Chondrocyte (in vitro differentiated cells): ENCODE data around the gene MMP24. TPM values are rescaled to one million over a fixed set of nuclear protein-coding genes. Genes with fewer than 3 reads are reported as not detected.
A peak's percentile ranks its signal among the peaks of the same experiment; 100 is the strongest.
"Not testable (repeated sequence)": the region's sequence is repeated elsewhere in the genome, so short reads cannot be mapped to it uniquely, and the experiment has no call there.

Experiments used
- DNase-seq: peaks from one replicate; pipeline ENCODE4 v3.0.0; 2021; ENCODE audit warnings: mixed read lengths, low spot score
- H3K27ac Mint-ChIP-seq: one replicate; pipeline ENCODE4 v1.8.0; 2021; ENCODE audit warnings: mild to moderate bottlenecking, moderate library complexity, mixed read lengths; ENCODE audit not compliant: unreplicated experiment
- H3K27me3 Mint-ChIP-seq: 2 replicates; pipeline ENCODE4 v1.8.0; 2021; ENCODE audit warnings: low read depth, mixed read lengths
- H3K36me3 Mint-ChIP-seq: 2 replicates; pipeline ENCODE4 v1.8.0; 2021; ENCODE audit warnings: low read depth, mixed read lengths
- H3K4me1 Mint-ChIP-seq: 2 replicates; pipeline ENCODE4 v1.8.0; 2021; ENCODE audit warnings: low read depth, mild to moderate bottlenecking, mixed read lengths
- H3K4me3 Mint-ChIP-seq: one replicate; pipeline ENCODE4 v1.8.0; 2021; ENCODE audit warnings: mild to moderate bottlenecking, moderate library complexity, mixed read lengths; ENCODE audit not compliant: unreplicated experiment
- H3K9me3 Mint-ChIP-seq: 2 replicates; pipeline ENCODE4 v1.8.0; 2021; ENCODE audit warnings: low read depth, mixed read lengths
- total RNA-seq: library from RNA; stranded (reverse); gene quantifications from 3 replicates; pipeline ENCODE4 v1.2.1, GENCODE V29; 2021
- TF ChIP-seq, protein P1 (sequence below): fragments of 200-600 bp; sonication (generic); IDR thresholded peaks from 2 replicates; pipeline ENCODE4 v1.5.0; 2021; ENCODE audit warnings: antibody characterized with exemption, mild to moderate bottlenecking, moderate library complexity

MMP24 gene
- total RNA-seq, 1 donor from 2014 or later = 2.4 TPM

DNA sequence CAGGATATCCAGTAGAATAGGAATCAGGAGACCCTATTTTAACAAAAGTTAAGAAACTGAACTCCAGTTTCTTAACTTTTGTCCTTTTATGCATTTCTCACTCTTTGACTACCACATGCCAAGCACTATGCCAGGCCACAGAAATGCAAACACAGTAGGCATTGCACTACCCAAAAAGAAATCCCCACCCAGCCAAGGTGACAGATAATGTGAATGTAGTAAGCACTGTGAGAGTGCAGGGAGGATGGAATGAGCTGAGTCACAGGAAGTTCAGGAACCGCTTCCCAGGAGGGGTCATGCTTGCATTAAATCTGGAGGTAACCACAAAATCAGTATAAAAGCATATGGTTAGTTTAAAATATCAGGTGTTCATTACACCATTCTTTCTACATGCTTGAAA, 85.8 kb downstream of the MMP24 start:
- Mint-ChIP-seq H3K4me1 (peaks cover 66% of the 10 kb centered on the region), H3K36me3 (peaks cover 1% of the 10 kb centered on the region), H3K27ac (peak overlapping the region; percentile 77), H3K9me3 (no peaks in the 10 kb centered on the region), H3K27me3 (no peaks in the 10 kb centered on the region), H3K4me3 (no peak overlapping the region)
- TF ChIP-seq, protein P1, sequence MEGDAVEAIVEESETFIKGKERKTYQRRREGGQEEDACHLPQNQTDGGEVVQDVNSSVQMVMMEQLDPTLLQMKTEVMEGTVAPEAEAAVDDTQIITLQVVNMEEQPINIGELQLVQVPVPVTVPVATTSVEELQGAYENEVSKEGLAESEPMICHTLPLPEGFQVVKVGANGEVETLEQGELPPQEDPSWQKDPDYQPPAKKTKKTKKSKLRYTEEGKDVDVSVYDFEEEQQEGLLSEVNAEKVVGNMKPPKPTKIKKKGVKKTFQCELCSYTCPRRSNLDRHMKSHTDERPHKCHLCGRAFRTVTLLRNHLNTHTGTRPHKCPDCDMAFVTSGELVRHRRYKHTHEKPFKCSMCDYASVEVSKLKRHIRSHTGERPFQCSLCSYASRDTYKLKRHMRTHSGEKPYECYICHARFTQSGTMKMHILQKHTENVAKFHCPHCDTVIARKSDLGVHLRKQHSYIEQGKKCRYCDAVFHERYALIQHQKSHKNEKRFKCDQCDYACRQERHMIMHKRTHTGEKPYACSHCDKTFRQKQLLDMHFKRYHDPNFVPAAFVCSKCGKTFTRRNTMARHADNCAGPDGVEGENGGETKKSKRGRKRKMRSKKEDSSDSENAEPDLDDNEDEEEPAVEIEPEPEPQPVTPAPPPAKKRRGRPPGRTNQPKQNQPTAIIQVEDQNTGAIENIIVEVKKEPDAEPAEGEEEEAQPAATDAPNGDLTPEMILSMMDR = peak; percentile 17
- DNase-seq = no peak

DNA sequence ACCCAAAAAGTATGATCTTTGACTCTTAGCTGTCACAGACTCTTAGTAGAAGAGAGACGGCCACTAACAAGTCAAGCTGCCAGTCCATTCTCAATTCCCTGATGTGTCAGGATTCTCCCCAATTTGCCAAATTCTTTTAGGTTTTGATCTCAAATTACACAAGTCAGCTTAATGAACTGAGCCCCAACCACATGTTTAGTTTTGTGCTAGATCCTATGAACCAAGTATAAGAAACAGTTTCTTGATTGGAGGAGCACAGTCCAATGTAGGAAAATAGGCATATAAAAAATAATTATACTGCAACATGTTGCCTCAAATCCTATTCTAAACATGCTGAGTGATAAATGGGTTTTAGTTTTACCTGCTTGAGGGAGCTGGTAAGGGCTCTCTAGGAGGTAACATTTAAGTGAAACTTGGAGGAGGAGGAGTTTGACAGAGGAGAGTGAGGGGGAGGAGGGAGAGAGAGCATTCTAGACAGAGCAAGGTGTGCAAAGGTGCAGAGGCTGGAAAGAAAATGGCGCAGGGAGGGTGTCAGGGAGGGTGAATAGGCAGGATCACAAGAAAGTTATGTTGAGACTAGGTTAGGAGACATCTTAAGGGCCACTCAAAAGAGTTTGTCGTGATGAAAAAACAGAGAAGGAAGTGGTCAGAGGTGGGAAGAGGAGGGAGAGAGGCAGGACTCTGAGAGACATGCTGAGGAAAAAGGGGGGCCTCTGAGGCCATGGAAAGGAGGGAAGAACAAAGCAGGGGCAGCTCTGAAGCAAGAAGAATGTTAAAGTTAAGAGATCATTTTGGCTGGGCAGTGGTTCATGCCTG, 88.5 kb downstream of the MMP24 start:
- H3K27ac Mint-ChIP-seq = no peak overlapping the region
- H3K36me3 Mint-ChIP-seq = peaks cover 1% of the 10 kb centered on the region
- TF ChIP-seq, protein P1 = no peak
- H3K4me1 Mint-ChIP-seq = peaks cover 69% of the 10 kb centered on the region
- no peak for DNase-seq
- no peaks in the 10 kb centered on the region for H3K9me3 Mint-ChIP-seq
- no peak overlapping the region for H3K4me3 Mint-ChIP-seq
- no peaks in the 10 kb centered on the region for H3K27me3 Mint-ChIP-seq

DNA sequence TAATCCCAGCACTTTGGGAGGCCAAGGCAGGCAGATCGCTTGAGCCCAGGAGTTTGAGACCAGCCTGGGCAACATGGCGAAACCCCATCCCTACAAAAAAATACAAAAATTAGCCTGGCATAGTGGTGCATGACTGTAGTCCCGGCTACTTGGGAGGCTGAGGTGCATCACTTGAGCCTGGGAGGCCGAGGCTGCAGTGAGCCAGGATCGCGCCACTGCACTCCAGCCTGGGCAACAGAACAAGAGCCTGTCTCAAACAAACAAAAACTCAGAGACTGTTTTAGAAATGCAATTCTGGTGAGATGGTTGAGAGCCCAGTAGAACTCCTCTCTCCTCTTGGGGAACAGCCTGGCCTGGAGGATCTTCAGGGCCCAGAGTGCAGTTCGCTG, 89.1 kb downstream of the MMP24 start:
- H3K9me3 Mint-ChIP-seq, H3K4me3 Mint-ChIP-seq, DNase-seq, H3K36me3 Mint-ChIP-seq, H3K27me3 Mint-ChIP-seq: not testable (repeated sequence)
- Mint-ChIP-seq H3K4me1 (peaks cover 73% of the 10 kb centered on the region), H3K27ac (peak overlapping the region; percentile 18)

DNA sequence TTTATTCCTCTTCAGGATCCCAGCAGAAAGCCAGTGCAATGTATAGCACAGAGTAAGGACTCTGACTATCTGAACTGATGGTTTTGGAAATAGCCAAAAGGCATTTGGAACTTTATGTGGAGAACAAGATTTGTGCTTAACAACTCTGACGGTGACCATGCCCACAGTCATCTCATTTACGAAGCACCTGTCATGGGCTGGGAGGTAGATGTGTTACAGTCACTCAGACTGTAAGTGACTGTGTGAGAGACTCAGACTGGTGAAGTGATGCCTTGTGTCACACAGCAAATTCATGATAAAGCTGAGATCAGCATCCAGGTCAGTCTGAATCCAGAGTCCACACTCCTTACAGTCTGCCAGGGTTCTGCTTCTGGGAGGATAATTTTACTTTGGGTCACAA, 89.6 kb downstream of the MMP24 start:
- Mint-ChIP-seq H3K27me3 (no peaks in the 10 kb centered on the region), H3K27ac (peak overlapping the region; percentile 18), H3K4me1 (peaks cover 75% of the 10 kb centered on the region), H3K4me3 (no peak overlapping the region), H3K36me3 (peaks cover 1% of the 10 kb centered on the region), H3K9me3 (no peaks in the 10 kb centered on the region)
- DNase-seq = no peak
- TF ChIP-seq, protein P1 = no peak

DNA sequence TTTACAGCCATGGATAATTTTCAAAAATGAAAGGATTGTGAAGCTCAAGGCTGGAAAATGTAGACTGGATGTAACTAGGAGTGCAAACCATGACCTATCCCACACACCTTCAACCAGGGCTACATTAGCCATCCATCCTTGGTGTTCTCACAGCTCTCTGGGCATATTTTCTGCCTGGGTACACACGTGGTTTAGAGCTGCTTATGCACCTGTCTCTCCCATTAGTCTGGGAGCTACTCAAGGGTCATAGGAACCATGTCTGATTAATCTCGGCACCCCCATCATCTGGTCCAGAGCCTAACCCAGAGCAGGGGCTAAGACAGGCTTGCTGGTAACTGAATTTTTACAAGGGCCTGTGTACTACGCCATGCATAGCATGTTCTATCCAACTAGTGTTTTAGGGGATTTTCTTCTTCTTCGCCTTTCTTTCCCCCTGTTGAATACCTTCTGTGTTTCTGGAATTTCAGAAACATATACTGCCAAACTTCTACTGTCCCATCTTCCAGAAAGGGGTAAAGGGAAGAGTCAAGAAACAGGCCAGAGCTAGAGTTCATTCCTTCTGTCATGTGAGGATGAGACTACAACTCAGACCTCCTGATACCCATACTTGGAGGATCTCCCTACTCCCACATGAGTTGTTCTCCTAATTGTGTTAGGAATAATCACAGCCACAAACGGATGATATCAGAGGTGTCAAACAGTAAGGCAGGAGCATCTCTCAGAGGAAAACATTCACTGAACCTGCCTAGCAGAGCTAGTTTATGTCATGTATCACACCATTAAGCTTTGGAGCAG, 91.1 kb downstream of the MMP24 start:
- Mint-ChIP-seq H3K36me3 (peaks cover 1% of the 10 kb centered on the region), H3K9me3 (no peaks in the 10 kb centered on the region), H3K4me1 (peaks cover 71% of the 10 kb centered on the region), H3K27ac (peak overlapping the region; percentile 81), H3K27me3 (no peaks in the 10 kb centered on the region), H3K4me3 (no peak overlapping the region)
- no peak for DNase-seq
- TF ChIP-seq, protein P1 = no peak
